GM19193 (cell line): ENCODE measurements around the gene KRTCAP2.

Source experiments
- POLR2A ChIP-seq: IDR thresholded peaks from 4 replicates; pipeline ENCODE4 v1.6.1; 2011; ENCODE audit not compliant: insufficient read depth, insufficient read length; ENCODE audit errors: extremely low read depth

KRTCAP2 gene

DNA sequence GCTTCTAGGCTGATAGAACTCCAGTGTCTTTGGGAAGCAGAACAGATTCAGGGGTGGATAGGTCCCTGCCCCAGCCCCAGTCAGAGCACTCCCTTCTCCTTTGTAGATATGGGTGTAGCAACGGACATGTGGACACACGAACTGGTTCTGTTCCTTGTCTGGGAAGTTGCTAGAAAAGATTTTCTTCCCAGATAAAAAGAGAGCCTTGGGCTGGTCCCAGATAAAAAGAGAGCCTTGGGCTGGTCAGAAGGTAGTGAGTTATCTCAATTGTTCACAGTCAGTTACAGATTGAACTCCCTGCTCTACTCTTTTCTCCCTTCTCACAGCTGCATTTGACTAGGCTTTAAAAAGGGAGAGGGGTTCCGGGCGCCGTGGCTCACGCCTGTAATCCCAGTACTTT is 52.9 kb downstream of the KRTCAP2 start:
- no peak for TF ChIP-seq POLR2A
